ENCODE data around the gene ASAP2. TPM values are rescaled to one million over a fixed set of nuclear protein-coding genes. Genes with fewer than 3 reads are reported as not detected.

Gene ASAP2
- polyA plus RNA-seq, 3 donors, result 0.08 to 1.1 (median 0.20) TPM

DNA sequence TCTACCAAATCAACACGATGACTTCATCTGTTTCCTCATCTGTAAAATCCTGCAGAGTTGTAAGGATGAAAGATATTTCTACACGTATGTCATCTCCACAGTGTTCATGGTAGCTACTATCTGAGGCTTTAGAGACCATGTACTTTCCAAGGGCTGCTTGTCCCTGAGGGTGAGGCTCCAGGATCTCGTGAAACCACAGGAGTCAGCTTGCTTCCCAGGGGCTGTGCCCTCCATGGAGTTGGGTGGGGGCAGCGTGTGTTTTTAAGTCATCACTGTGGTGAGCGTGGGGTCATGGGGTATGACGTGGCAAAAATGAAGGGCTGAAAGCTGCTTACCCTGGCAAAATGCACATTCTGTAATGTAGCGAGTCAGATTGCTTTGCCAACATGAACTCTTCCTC is 81.6 kb downstream of the ASAP2 start:
- Mint-ChIP-seq H3K4me3 (no peak overlapping the region), H3K27me3 (ENCODE audit: low read depth in 3 of 3) (peaks cover 0 to 2% (median 1%) of the 10 kb centered on the region in 3 donors), H3K36me3 (no peaks in the 10 kb centered on the region), H3K4me1 (peaks cover 14% of the 10 kb centered on the region), H3K9me3 (peaks cover 0 to 3% (median 0%) of the 10 kb centered on the region in 7 donors), H3K27ac (peak overlapping the region in 1 of 7 donors; percentile 23)
- Histone ChIP-seq H4K20me1 (ENCODE audit: insufficient read depth, low read length) (no peaks in the 10 kb centered on the region), H3K4me3 (replicated peaks in 1 of 3; ENCODE audit: low read depth in 2 of 3, low read length in 3 of 3) (no peak overlapping the region), H3K9ac (ENCODE audit: insufficient read depth, low read length, poor library complexity, severe bottlenecking) (no peak overlapping the region), H3K27ac (ENCODE audit: low read depth in 1 of 2, low read length in 2 of 2) (no peak overlapping the region), H3K27me3 (ENCODE audit: control insufficient read depth in 2 of 2, insufficient read depth in 2 of 2, low read length in 2 of 2) (no peaks in the 10 kb centered on the region), H3K4me2 (replicated peaks; ENCODE audit: extremely low read depth, low read length, poor library complexity, severe bottlenecking) (no peak overlapping the region), H2AFZ (ENCODE audit: insufficient read depth, low read depth, low read length, poor library complexity, severe bottlenecking) (no peak overlapping the region), H3K4me1 (ENCODE audit: control insufficient read depth in 1 of 2, insufficient read depth in 2 of 2, low read length in 2 of 2) (no peaks in the 10 kb centered on the region), H3K79me2 (ENCODE audit: insufficient read depth, low read length) (no peaks in the 10 kb centered on the region), H3K9me3 (replicated peaks in 1 of 2; ENCODE audit: control insufficient read depth in 1 of 2, insufficient read depth in 1 of 2, low read length in 2 of 2) (no peaks in the 10 kb centered on the region), H3K36me3 (replicated peaks in 1 of 2; ENCODE audit: control insufficient read depth in 1 of 2, insufficient read depth in 2 of 2, low read length in 2 of 2) (no peaks in the 10 kb centered on the region)
- DNase-seq, result peak in 1 of 3 donors; percentile 14
- WGBS (ENCODE audit: insufficient coverage), result 100% methylated on average over 2 of the region's 7 CpGs
- intact Hi-C loops (cut with micrococcal nuclease), result no loop called here
- TF ChIP-seq CTCF (IDR thresholded peaks at IDR 0.05), result no peak

DNA sequence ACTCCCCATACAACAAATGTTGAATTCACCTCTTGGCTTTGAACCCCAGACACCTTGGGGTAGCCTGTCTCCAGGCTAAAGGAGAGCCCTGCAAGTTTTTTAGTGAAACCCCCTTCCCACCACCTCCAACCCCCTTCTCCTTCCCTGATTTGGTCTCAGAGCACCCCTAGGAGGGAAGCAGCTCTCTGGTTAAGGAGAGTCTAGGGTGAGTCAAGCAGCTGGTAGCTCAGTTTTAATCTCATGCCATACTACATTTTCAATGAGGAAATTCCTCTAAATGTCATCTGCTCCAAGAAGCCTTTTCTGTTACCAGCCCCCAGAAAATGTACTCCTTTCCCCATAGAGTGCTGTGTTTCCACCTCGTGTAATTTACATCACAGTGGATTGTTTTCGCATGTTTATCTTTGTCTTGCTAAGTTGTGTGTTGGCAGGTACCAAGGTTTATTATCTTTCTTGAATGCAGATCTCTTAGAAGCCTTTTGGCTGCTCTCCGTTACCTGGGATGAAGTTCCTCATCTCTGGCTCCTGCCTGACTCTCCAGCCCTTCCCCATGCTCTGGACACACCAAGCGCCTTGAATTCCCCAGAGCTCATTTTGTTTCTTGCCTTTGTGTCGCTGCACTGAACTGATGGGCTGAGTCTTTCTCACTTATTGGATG is 82.2 kb downstream of the ASAP2 start:
- Mint-ChIP-seq H3K27ac (peak overlapping the region in 1 of 7 donors; percentile 15), H3K36me3 (no peaks in the 10 kb centered on the region), H3K4me3 (no peak overlapping the region), H3K4me1 (peaks cover 14% of the 10 kb centered on the region), H3K27me3 (ENCODE audit: low read depth in 3 of 3) (peaks cover 0 to 2% (median 1%) of the 10 kb centered on the region in 3 donors), H3K9me3 (peaks cover 0 to 3% (median 0%) of the 10 kb centered on the region in 7 donors)
- Histone ChIP-seq H3K36me3 (replicated peaks in 1 of 2; ENCODE audit: control insufficient read depth in 1 of 2, insufficient read depth in 2 of 2, low read length in 2 of 2) (no peaks in the 10 kb centered on the region), H2AFZ (ENCODE audit: insufficient read depth, low read depth, low read length, poor library complexity, severe bottlenecking) (no peak overlapping the region), H3K27ac (ENCODE audit: low read depth in 1 of 2, low read length in 2 of 2) (no peak overlapping the region), H3K4me2 (replicated peaks; ENCODE audit: extremely low read depth, low read length, poor library complexity, severe bottlenecking) (no peak overlapping the region), H3K9me3 (replicated peaks in 1 of 2; ENCODE audit: control insufficient read depth in 1 of 2, insufficient read depth in 1 of 2, low read length in 2 of 2) (no peaks in the 10 kb centered on the region), H3K4me1 (ENCODE audit: control insufficient read depth in 1 of 2, insufficient read depth in 2 of 2, low read length in 2 of 2) (no peaks in the 10 kb centered on the region), H3K4me3 (replicated peaks in 1 of 3; ENCODE audit: low read depth in 2 of 3, low read length in 3 of 3) (no peak overlapping the region), H3K27me3 (ENCODE audit: control insufficient read depth in 2 of 2, insufficient read depth in 2 of 2, low read length in 2 of 2) (no peaks in the 10 kb centered on the region), H3K79me2 (ENCODE audit: insufficient read depth, low read length) (no peaks in the 10 kb centered on the region), H3K9ac (ENCODE audit: insufficient read depth, low read length, poor library complexity, severe bottlenecking) (no peak overlapping the region), H4K20me1 (ENCODE audit: insufficient read depth, low read length) (no peaks in the 10 kb centered on the region)
- intact Hi-C loops (cut with micrococcal nuclease), result no loop called here
- 100% methylated on average over 2 of the region's 5 CpGs for WGBS (ENCODE audit: insufficient coverage)
- DNase-seq, result no peak
- TF ChIP-seq CTCF (IDR thresholded peaks at IDR 0.05), result no peak

All from CD14-positive monocyte (primary cell).